Smooth muscle cell (in vitro differentiated cells): ENCODE data around the gene PKN2. TPM values are rescaled to one million over a fixed set of nuclear protein-coding genes. Genes with fewer than 3 reads are reported as not detected.

Experiments used
- DNase-seq: peaks from one replicate; lab custom pipeline; 2025; ENCODE audit not compliant: unreplicated experiment; lab: John Stamatoyannopoulos, UW
- H2AFZ ChIP-seq: fragments of 200-600 bp; sonication (generic); 2 replicates; pipeline ENCODE4 v1.6.0; 2016; ENCODE audit warnings: antibody characterized with exemption, low read depth, mild to moderate bottlenecking
- H3F3A ChIP-seq: fragments of 200-600 bp; sonication (generic); 2 replicates; pipeline ENCODE4 v1.6.0; 2017; ENCODE audit warnings: antibody characterized with exemption, low read depth
- H3K27ac ChIP-seq: fragments of 200-600 bp; sonication (generic); 2 replicates; pipeline ENCODE4 v1.5.1; 2016; ENCODE audit warnings: low read depth, mild to moderate bottlenecking
- H3K27me3 ChIP-seq: fragments of 200-600 bp; sonication (generic); 2 replicates; pipeline ENCODE4 v1.6.1; 2016; ENCODE audit warnings: low read depth, mild to moderate bottlenecking
- H3K36me3 ChIP-seq: fragments of 200-600 bp; sonication (generic); 2 replicates; pipeline ENCODE4 v1.5.1; 2016; ENCODE audit warnings: low read depth
- H3K4me1 ChIP-seq: fragments of 200-600 bp; sonication (generic); 2 replicates; pipeline ENCODE4 v1.5.1; 2016; ENCODE audit warnings: low read depth
- H3K4me2 ChIP-seq: fragments of 200-600 bp; sonication (generic); 2 replicates; pipeline ENCODE4 v1.6.0; 2016; ENCODE audit warnings: mild to moderate bottlenecking
- H3K4me3 ChIP-seq: fragments of 200-600 bp; sonication (generic); 2 replicates; pipeline ENCODE4 v1.5.1; 2016; ENCODE audit warnings: mild to moderate bottlenecking
- H3K79me2 ChIP-seq: fragments of 200-600 bp; sonication (generic); 2 replicates; pipeline ENCODE4 v1.6.0; 2016; ENCODE audit warnings: low read depth, mild to moderate bottlenecking
- H3K9ac ChIP-seq: fragments of 200-600 bp; sonication (generic); 2 replicates; pipeline ENCODE4 v1.6.0; 2016; ENCODE audit warnings: low read depth
- H3K9me3 ChIP-seq: fragments of 200-600 bp; sonication (generic); replicated peaks from 2 replicates; pipeline ENCODE4 v1.5.1; 2016; ENCODE audit warnings: low read depth
- H4K20me1 ChIP-seq: fragments of 200-600 bp; sonication (generic); 2 replicates; pipeline ENCODE4 v1.6.0; 2016; ENCODE audit warnings: low read depth
- CTCF ChIP-seq: fragments of 200-600 bp; sonication (generic); IDR thresholded peaks from 2 replicates; pipeline ENCODE4 v1.5.1; 2017; ENCODE audit warnings: borderline replicate concordance, mild to moderate bottlenecking, antibody characterized with exemption; ENCODE audit not compliant: insufficient read depth, poor library complexity, severe bottlenecking
- WGBS: methylation state at CpG from one replicate; pipeline ENCODE4 v1.1.7; 2016; ENCODE audit warnings: low lambda C conversion rate; 5-methylcytosine and 5-hydroxymethylcytosine counted together
- polyA plus RNA-seq: library from polyadenylated mRNA; unstranded; fragments of >200 nt; fragmentation: Nextera tagmentation; extraction: Ambion mirVana; gene quantifications from 2 replicates; pipeline ENCODE4 v1.2.1, GENCODE V29; 2016
- total RNA-seq: library from RNA; depleted of rRNA; stranded (reverse); fragments of >200 nt; gene quantifications from 2 replicates; pipeline ENCODE4 v1.2.3, GENCODE V29; 2014

Gene PKN2
- total and polyA plus RNA-seq, 2 experiments from 2014 or later: 16.3 to 41.2 TPM

DNA sequence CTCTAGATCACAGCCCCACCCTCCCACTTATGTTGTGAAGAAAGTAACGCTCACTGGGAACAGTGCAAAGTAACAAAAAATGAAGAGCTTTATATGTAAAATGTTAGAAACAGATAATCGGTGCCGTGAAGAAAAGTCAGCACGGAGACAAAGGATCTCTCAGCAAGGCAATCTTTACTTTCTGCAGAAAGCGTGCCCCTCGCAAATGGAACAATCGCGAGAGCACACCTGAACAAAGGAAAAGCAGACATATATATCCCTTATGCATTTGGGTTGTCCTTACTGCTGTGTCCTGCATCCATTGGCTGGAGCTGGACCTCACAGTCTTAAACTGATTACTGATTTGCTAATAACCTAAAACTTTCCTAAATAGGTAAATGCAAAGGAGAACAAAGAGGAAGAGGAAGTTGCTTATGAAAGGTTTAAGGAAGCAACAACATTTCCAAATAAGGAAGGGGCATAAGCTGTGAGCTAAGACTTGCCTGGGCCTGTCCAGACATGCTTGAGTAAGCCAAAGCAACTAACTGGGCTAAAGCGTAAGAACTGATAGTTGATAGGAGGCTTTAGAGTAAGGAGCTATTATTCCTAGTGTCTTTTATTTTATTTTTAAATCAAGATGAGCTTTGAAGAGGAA lies 117.6 kb downstream of the PKN2 start:
- H3K4me3 ChIP-seq: no peak overlapping the region
- peak overlapping the region; percentile 27 for H3K9ac ChIP-seq
- DNase-seq: no peak
- 95% methylated on average over 9 of the region's 9 CpGs for WGBS
- peak overlapping the region; percentile 50 for H3K27ac ChIP-seq
- TF ChIP-seq CTCF: no peak
- peaks cover 6% of the 10 kb centered on the region for H3K79me2 ChIP-seq
- peaks cover 2% of the 10 kb centered on the region for H3K4me1 ChIP-seq
- no peaks in the 10 kb centered on the region for H4K20me1 ChIP-seq
- H3F3A ChIP-seq: peaks cover 11% of the 10 kb centered on the region
- no peak overlapping the region for H2AFZ ChIP-seq
- no peaks in the 10 kb centered on the region for H3K9me3 ChIP-seq
- H3K27me3 ChIP-seq: no peaks in the 10 kb centered on the region
- H3K4me2 ChIP-seq: no peak overlapping the region
- H3K36me3 ChIP-seq: peaks cover 7% of the 10 kb centered on the region

GRCh38 chr1:88802404-88802803 lies 118.3 kb downstream of the PKN2 start:
- WGBS: 96% methylated on average over 7 of the region's 7 CpGs
- no peak for TF ChIP-seq CTCF
- H3K4me2 ChIP-seq: no peak overlapping the region

GRCh38 chr1:88802950-88803349 lies 118.9 kb downstream of the PKN2 start:
- no peak overlapping the region for H3K4me3 ChIP-seq
- H3K27me3 ChIP-seq: no peaks in the 10 kb centered on the region
- no peak for TF ChIP-seq CTCF
- H3K4me1 ChIP-seq: peaks cover 2% of the 10 kb centered on the region
- peak overlapping the region; percentile 50 for H3K27ac ChIP-seq
- 63% methylated on average over 2 of the region's 2 CpGs for WGBS
- H3K4me2 ChIP-seq: no peak overlapping the region
- H3F3A ChIP-seq: peaks cover 11% of the 10 kb centered on the region
- no peak overlapping the region for H2AFZ ChIP-seq
- peaks cover 10% of the 10 kb centered on the region for H3K79me2 ChIP-seq
- H3K9ac ChIP-seq: no peak overlapping the region
- no peaks in the 10 kb centered on the region for H3K9me3 ChIP-seq
- H3K36me3 ChIP-seq: peaks cover 7% of the 10 kb centered on the region
- H4K20me1 ChIP-seq: no peaks in the 10 kb centered on the region
- no peak for DNase-seq

More at GRCh38 chr1:88802404-88802803, 118.3 kb downstream of the PKN2 start:
- no peaks in the 10 kb centered on the region for H3K27me3 ChIP-seq
- H3K9me3 ChIP-seq: no peaks in the 10 kb centered on the region
- H4K20me1 ChIP-seq: no peaks in the 10 kb centered on the region
- H3K4me1 ChIP-seq: peaks cover 2% of the 10 kb centered on the region
- H3K79me2 ChIP-seq: peaks cover 6% of the 10 kb centered on the region
- DNase-seq: no peak
- peak overlapping the region; percentile 50 for H3K27ac ChIP-seq
- H3K4me3 ChIP-seq: no peak overlapping the region
- peaks cover 11% of the 10 kb centered on the region for H3F3A ChIP-seq
- H2AFZ ChIP-seq: no peak overlapping the region
- no peak overlapping the region for H3K9ac ChIP-seq
- H3K36me3 ChIP-seq: peaks cover 7% of the 10 kb centered on the region

- no peaks in the 10 kb centered on the region for H4K20me1 ChIP-seq
- no peaks in the 10 kb centered on the region for H3K4me1 ChIP-seq
- H3K4me3 ChIP-seq: no peak overlapping the region
- DNase-seq: no peak
- no peak overlapping the region for H2AFZ ChIP-seq
- peaks cover 7% of the 10 kb centered on the region for H3F3A ChIP-seq
- H3K4me2 ChIP-seq: no peak overlapping the region
- no peaks in the 10 kb centered on the region for H3K27me3 ChIP-seq
- no peak for TF ChIP-seq CTCF
- H3K27ac ChIP-seq: peak overlapping the region; percentile 50
- peaks cover 10% of the 10 kb centered on the region for H3K79me2 ChIP-seq
- no peak overlapping the region for H3K9ac ChIP-seq
- peaks cover 7% of the 10 kb centered on the region for H3K36me3 ChIP-seq
- 99% methylated on average over 5 of the region's 5 CpGs for WGBS
- H3K9me3 ChIP-seq: no peaks in the 10 kb centered on the region
Observed at GRCh38 chr1:88803444-88803843, 119.4 kb downstream of the PKN2 start.
